Hepatocyte (in vitro differentiated cells): Measurements from ENCODE around the gene HMCN1. TPM values are rescaled to one million over a fixed set of nuclear protein-coding genes. Genes with fewer than 3 reads are reported as not detected.

Experiments
- DNase-seq: peaks from one replicate; pipeline ENCODE4 v3.0.0-alpha.2; 2016; ENCODE audit warnings: low spot score
- H2AFZ ChIP-seq: fragments of 200-600 bp; sonication (generic); 2 replicates; pipeline ENCODE4 v1.6.0; 2016; ENCODE audit warnings: antibody characterized with exemption, mild to moderate bottlenecking
- H3K27ac ChIP-seq: fragments of 200-600 bp; sonication (generic); 2 replicates; pipeline ENCODE4 v1.5.1; 2016; ENCODE audit warnings: mild to moderate bottlenecking
- H3K27me3 ChIP-seq: fragments of 200-600 bp; sonication (generic); 2 replicates; pipeline ENCODE4 v1.6.1; 2016
- H3K36me3 ChIP-seq: fragments of 200-600 bp; sonication (generic); replicated peaks from 2 replicates; pipeline ENCODE4 v1.5.1; 2016; ENCODE audit warnings: low read depth; ENCODE audit not compliant: insufficient read depth
- H3K4me1 ChIP-seq: fragments of 200-600 bp; sonication (generic); 2 replicates; pipeline ENCODE4 v1.5.1; 2016; ENCODE audit warnings: mild to moderate bottlenecking, moderate library complexity; ENCODE audit not compliant: insufficient read depth
- H3K4me2 ChIP-seq: fragments of 200-600 bp; sonication (generic); 2 replicates; pipeline ENCODE4 v1.6.0; 2016
- H3K4me3 ChIP-seq: fragments of 200-600 bp; sonication (generic); 2 replicates; pipeline ENCODE4 v1.5.1; 2016; ENCODE audit warnings: mild to moderate bottlenecking
- H3K79me2 ChIP-seq: fragments of 200-600 bp; sonication (generic); 2 replicates; pipeline ENCODE4 v1.6.0; 2017; ENCODE audit warnings: mild to moderate bottlenecking
- H3K9me2 ChIP-seq: fragments of 200-600 bp; sonication (generic); replicated peaks from 2 replicates; pipeline ENCODE4 v1.6.0; 2017; ENCODE audit warnings: mild to moderate bottlenecking; ENCODE audit not compliant: insufficient read depth
- H3K9me3 ChIP-seq: fragments of 200-600 bp; sonication (generic); 2 replicates; pipeline ENCODE4 v1.5.1; 2016; ENCODE audit warnings: low read depth, mild to moderate bottlenecking
- H4K20me1 ChIP-seq: fragments of 200-600 bp; sonication (generic); 2 replicates; pipeline ENCODE4 v1.6.0; 2016; ENCODE audit warnings: mild to moderate bottlenecking; ENCODE audit not compliant: insufficient read depth, poor library complexity, severe bottlenecking
- EZH2 ChIP-seq: fragments of 200-600 bp; sonication (generic); IDR thresholded peaks from 2 replicates; pipeline ENCODE4 v1.6.1; 2016; ENCODE audit warnings: antibody characterized with exemption, mild to moderate bottlenecking, borderline replicate concordance
- EZH2phosphoT487 ChIP-seq: fragments of 200-600 bp; sonication (generic); IDR thresholded peaks from one replicate; pipeline ENCODE4 v1.6.1; 2018; ENCODE audit warnings: antibody characterized with exemption, mild to moderate bottlenecking, low read depth, moderate library complexity; ENCODE audit not compliant: unreplicated experiment, severe bottlenecking
- WGBS: methylation state at CpG from one replicate; pipeline ENCODE4 v1.1.6; 2016; ENCODE audit warnings: low lambda C conversion rate; ENCODE audit errors: missing lambda C conversion rate; 5-methylcytosine and 5-hydroxymethylcytosine counted together
- polyA plus RNA-seq: library from polyadenylated mRNA; unstranded; fragments of >200 nt; fragmentation: Nextera tagmentation; extraction: Ambion mirVana; gene quantifications from 2 replicates; pipeline ENCODE4 v1.2.1, GENCODE V29; 2016
- total RNA-seq: library from RNA; depleted of rRNA; stranded (reverse); fragments of >200 nt; gene quantifications from 2 replicates; pipeline ENCODE4 v1.2.3, GENCODE V29; 2014
- TF ChIP-seq, protein P1 (sequence below): fragments of 200-600 bp; sonication (generic); IDR thresholded peaks from 2 replicates; pipeline ENCODE4 v1.5.1; 2016; ENCODE audit warnings: antibody characterized with exemption, mild to moderate bottlenecking; ENCODE audit not compliant: poor library complexity

Gene HMCN1
- total and polyA plus RNA-seq, 2 experiments from 2014 or later: 2.3 to 13.4 TPM

GRCh38 chr1:186213225-186213607 is 479.0 kb downstream of the HMCN1 start:
- DNase-seq: no peak
- Histone ChIP-seq H3K9me3 (no peaks in the 10 kb centered on the region), H3K9me2 (no peaks in the 10 kb centered on the region), H3K27ac (no peak overlapping the region), H4K20me1 (no peaks in the 10 kb centered on the region), H3K79me2 (no peaks in the 10 kb centered on the region), H3K27me3 (no peaks in the 10 kb centered on the region), H3K4me2 (no peak overlapping the region), H3K4me3 (no peak overlapping the region), H3K4me1 (no peaks in the 10 kb centered on the region), H2AFZ (no peak overlapping the region), H3K36me3 (no peaks in the 10 kb centered on the region)
- TF ChIP-seq EZH2phosphoT487 (no peak), EZH2 (no peak)
- TF ChIP-seq, protein P1, sequence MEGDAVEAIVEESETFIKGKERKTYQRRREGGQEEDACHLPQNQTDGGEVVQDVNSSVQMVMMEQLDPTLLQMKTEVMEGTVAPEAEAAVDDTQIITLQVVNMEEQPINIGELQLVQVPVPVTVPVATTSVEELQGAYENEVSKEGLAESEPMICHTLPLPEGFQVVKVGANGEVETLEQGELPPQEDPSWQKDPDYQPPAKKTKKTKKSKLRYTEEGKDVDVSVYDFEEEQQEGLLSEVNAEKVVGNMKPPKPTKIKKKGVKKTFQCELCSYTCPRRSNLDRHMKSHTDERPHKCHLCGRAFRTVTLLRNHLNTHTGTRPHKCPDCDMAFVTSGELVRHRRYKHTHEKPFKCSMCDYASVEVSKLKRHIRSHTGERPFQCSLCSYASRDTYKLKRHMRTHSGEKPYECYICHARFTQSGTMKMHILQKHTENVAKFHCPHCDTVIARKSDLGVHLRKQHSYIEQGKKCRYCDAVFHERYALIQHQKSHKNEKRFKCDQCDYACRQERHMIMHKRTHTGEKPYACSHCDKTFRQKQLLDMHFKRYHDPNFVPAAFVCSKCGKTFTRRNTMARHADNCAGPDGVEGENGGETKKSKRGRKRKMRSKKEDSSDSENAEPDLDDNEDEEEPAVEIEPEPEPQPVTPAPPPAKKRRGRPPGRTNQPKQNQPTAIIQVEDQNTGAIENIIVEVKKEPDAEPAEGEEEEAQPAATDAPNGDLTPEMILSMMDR: no peak
- 74% methylated on average over 2 of the region's 2 CpGs for WGBS

DNA sequence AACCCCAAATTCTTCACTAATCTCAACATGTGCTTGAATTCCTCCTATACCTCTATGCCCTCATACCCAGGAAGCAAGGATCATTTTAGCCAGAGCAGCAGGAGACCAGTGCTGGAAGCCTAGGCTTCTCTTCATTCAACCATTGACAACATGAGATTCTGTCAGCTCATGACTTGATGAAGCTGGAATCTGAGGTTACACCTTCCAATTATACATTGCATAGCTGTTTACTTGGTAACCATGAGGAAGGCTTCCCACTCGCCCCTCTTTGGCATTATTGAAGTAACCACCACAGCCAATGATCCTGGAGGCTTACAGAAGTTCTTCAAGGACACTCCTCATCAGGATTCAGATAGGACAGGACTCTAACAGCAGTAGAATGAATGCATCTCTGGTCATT is 480.6 kb downstream of the HMCN1 start:
- DNase-seq: no peak
- H3K4me3 ChIP-seq: no peak overlapping the region
- no peaks in the 10 kb centered on the region for H3K79me2 ChIP-seq
- H3K27me3 ChIP-seq: no peaks in the 10 kb centered on the region
- no peaks in the 10 kb centered on the region for H3K9me3 ChIP-seq
- no peak overlapping the region for H3K27ac ChIP-seq
- H3K4me1 ChIP-seq: peaks cover under 1% of the 10 kb centered on the region
- H3K9me2 ChIP-seq: no peaks in the 10 kb centered on the region
- TF ChIP-seq, protein P1: no peak
- H3K36me3 ChIP-seq: no peaks in the 10 kb centered on the region
- no peak overlapping the region for H3K4me2 ChIP-seq
- no peaks in the 10 kb centered on the region for H4K20me1 ChIP-seq
- WGBS: 83% methylated on average over 1 of the region's 1 CpG
- no peak overlapping the region for H2AFZ ChIP-seq

GRCh38 chr1:186215636-186216035 is 481.4 kb downstream of the HMCN1 start:
- no peak for DNase-seq
- Histone ChIP-seq H3K9me2 (no peaks in the 10 kb centered on the region), H4K20me1 (no peaks in the 10 kb centered on the region), H3K79me2 (no peaks in the 10 kb centered on the region), H3K36me3 (no peaks in the 10 kb centered on the region), H3K4me3 (no peak overlapping the region), H3K4me1 (peaks cover 6% of the 10 kb centered on the region), H3K4me2 (no peak overlapping the region), H2AFZ (no peak overlapping the region), H3K9me3 (no peaks in the 10 kb centered on the region), H3K27ac (no peak overlapping the region), H3K27me3 (no peaks in the 10 kb centered on the region)
- TF ChIP-seq, protein P1: no peak
- TF ChIP-seq EZH2phosphoT487 (no peak), EZH2 (no peak)

GRCh38 chr1:186218654-186219352 is 484.6 kb downstream of the HMCN1 start:
- Histone ChIP-seq H3K27ac (no peak overlapping the region), H3K4me1 (peaks cover 6% of the 10 kb centered on the region), H2AFZ (no peak overlapping the region), H3K79me2 (no peaks in the 10 kb centered on the region), H4K20me1 (no peaks in the 10 kb centered on the region), H3K4me3 (no peak overlapping the region), H3K4me2 (no peak overlapping the region), H3K9me3 (no peaks in the 10 kb centered on the region), H3K36me3 (no peaks in the 10 kb centered on the region), H3K9me2 (no peaks in the 10 kb centered on the region), H3K27me3 (no peaks in the 10 kb centered on the region)
- WGBS: 88% methylated on average over 5 of the region's 5 CpGs
- DNase-seq: no peak
- TF ChIP-seq, protein P1: no peak
- TF ChIP-seq EZH2phosphoT487 (no peak), EZH2 (no peak)
